Body of pancreas (tissue), 4 donors: Measurements from ENCODE around the gene TNRC6A. TPM values are rescaled to one million over a fixed set of nuclear protein-coding genes. Genes with fewer than 3 reads are reported as not detected.
"Not testable (repeated sequence)": the region's sequence is repeated elsewhere in the genome, so short reads cannot be mapped to it uniquely, and the experiment has no call there.

Experiments used
- ATAC-seq: fragments of 150-250 bp; one replicate; pipeline ENCODE4 v1.9.1; 2016
- DNase-seq, 4 donors: peaks; one replicate each; pipeline ENCODE4 v3.0.0-alpha.2; 2019
- H3K27ac ChIP-seq, 4 donors: fragments of 200-600 bp; sonication (generic); 1 replicate in 3 of 4; 2 replicates in 1 of 4; pipeline versions ENCODE4 v1.5.1 to v1.6.1; 2016 to 2019; ENCODE audit warnings: mild to moderate bottlenecking in 1 of 4, mixed read lengths in 1 of 4, moderate library complexity in 1 of 4
- H3K27me3 ChIP-seq, 2 donors: fragments of 200-600 bp; sonication (generic); one replicate each; pipeline ENCODE4 v1.6.0; 2016; ENCODE audit warnings: mild to moderate bottlenecking in 1 of 2
- H3K36me3 ChIP-seq, 2 donors: fragments of 200-600 bp; sonication (generic); replicated peaks in 1 of 2; 2 replicates each; pipeline ENCODE4 v1.5.1; 2016; ENCODE audit warnings: low read depth in 2 of 2; ENCODE audit not compliant: insufficient read depth in 1 of 2
- H3K4me1 ChIP-seq: fragments of 200-600 bp; sonication (generic); one replicate; pipeline ENCODE4 v1.6.0; 2016
- H3K4me3 ChIP-seq, 2 donors: fragments of 200-600 bp; sonication (generic); 1 replicate in 1 of 2; 2 replicates in 1 of 2; pipeline ENCODE4 v1.5.1; 2016 to 2019
- H3K9me3 ChIP-seq, 3 donors: fragments of 200-600 bp; sonication (generic); 1 replicate in 2 of 3; 2 replicates in 1 of 3; pipeline ENCODE4 v1.5.1; 2016
- CTCF ChIP-seq, 7 experiments: fragments of 450-650 bp in 4 of 7; fragments of 200-600 bp in 3 of 7; sonication (generic) in 3 of 7; IDR thresholded peaks; one replicate each; pipeline ENCODE4 v1.5.1; 2016 to 2019; ENCODE audit warnings: antibody characterized with exemption in 7 of 7
- POLR2A ChIP-seq, 3 donors: fragments of 450-650 bp; IDR thresholded peaks; one replicate each; pipeline ENCODE4 v1.6.1; 2016; ENCODE audit warnings: antibody characterized with exemption in 3 of 3, mild to moderate bottlenecking in 2 of 3
- WGBS, 2 donors: methylation state at CpG; one replicate each; pipeline ENCODE4 v1.1.5; 2017; 5-methylcytosine and 5-hydroxymethylcytosine counted together
- intact Hi-C: fragments of 100-400 bp; cut with DNase I; formaldehyde crosslinking; loops from one replicate; pipeline ENCODE4 v1.15.1; 2023
- total RNA-seq, 2 donors: library from RNA; depleted of rRNA; stranded (reverse); fragments of >200 nt; gene quantifications; one replicate each; pipeline ENCODE4 v1.1.0, GENCODE V29; 2016

TNRC6A gene
- total RNA-seq, 2 donors from 2014 or later, result 46.1 to 82.2 TPM

- H3K27ac ChIP-seq, result no peak overlapping the region
- no peaks in the 10 kb centered on the region for H3K27me3 ChIP-seq
- TF ChIP-seq CTCF (IDR thresholded peaks at IDR 0.05) (no peak), POLR2A (IDR thresholded peaks at IDR 0.05) (no peak)
- no peaks in the 10 kb centered on the region for H3K36me3 ChIP-seq
- no peak overlapping the region for H3K4me3 ChIP-seq
- ATAC-seq (no peak), DNase-seq (no peak)
- H3K9me3 ChIP-seq, result no peaks in the 10 kb centered on the region
- WGBS, 2 donors, result 72 to 74% methylated on average over 7 of the region's 7 CpGs
- intact Hi-C loops, result no loop called here
- H3K4me1 ChIP-seq, result peaks cover 15% of the 10 kb centered on the region
Measured at GRCh38 chr16:24839347-24839972, 110.0 kb downstream of the TNRC6A start.

- ATAC-seq (no peak), DNase-seq (no peak)
- no peaks in the 10 kb centered on the region for H3K27me3 ChIP-seq
- intact Hi-C loops, result no loop called here
- H3K9me3 ChIP-seq, result no peaks in the 10 kb centered on the region
- no peak for TF ChIP-seq POLR2A (IDR thresholded peaks at IDR 0.05)
- TF ChIP-seq CTCF (IDR thresholded peaks at IDR 0.05), result no peak
- no peaks in the 10 kb centered on the region for H3K36me3 ChIP-seq
- H3K4me1 ChIP-seq, result peaks cover 15% of the 10 kb centered on the region
- no peak overlapping the region for H3K4me3 ChIP-seq
- no peak overlapping the region for H3K27ac ChIP-seq
Measured at GRCh38 chr16:24841291-24841690, 111.8 kb downstream of the TNRC6A start.

- ATAC-seq, result no peak
Measured at GRCh38 chr16:24844101-24845030, 114.9 kb downstream of the TNRC6A start.

GRCh38 chr16:24845031-24845365 lies 115.5 kb downstream of the TNRC6A start:
- H3K27me3 ChIP-seq, H3K27ac ChIP-seq, H3K9me3 ChIP-seq, H3K4me3 ChIP-seq, H3K4me1 ChIP-seq, intact Hi-C loops, H3K36me3 ChIP-seq, DNase-seq, ATAC-seq: not testable (repeated sequence)
- WGBS, 2 donors, result 95 to 100% methylated on average over 2 of the region's 2 CpGs

More at GRCh38 chr16:24844101-24845030, 114.9 kb downstream of the TNRC6A start:
- Histone ChIP-seq H3K4me1 (peaks cover 3% of the 10 kb centered on the region), H3K4me3 (no peak overlapping the region), H3K27ac (no peak overlapping the region), H3K9me3 (no peaks in the 10 kb centered on the region), H3K36me3 (no peaks in the 10 kb centered on the region), H3K27me3 (no peaks in the 10 kb centered on the region)
- no peak for TF ChIP-seq CTCF (IDR thresholded peaks at IDR 0.05)
- DNase-seq, result no peak
- WGBS, 2 donors, result 72 to 78% methylated on average over 17 of the region's 17 CpGs
- intact Hi-C loops, result no loop called here

GRCh38 chr16:24845726-24846547 lies 116.5 kb downstream of the TNRC6A start, which contains the start of gene SLC5A11:
SLC5A11 (plus strand) TSS chr16:24845963; CDS start chr16:24858644, 12,681 bp downstream.
- H3K4me3 ChIP-seq, result no peak within 1 kb of the TSS
- no peaks in the 10 kb centered on the region for H3K4me1 ChIP-seq
- TF ChIP-seq POLR2A (IDR thresholded peaks at IDR 0.05) (no peak), CTCF (IDR thresholded peaks at IDR 0.05) (no peak)
- DNase-seq (no peak), ATAC-seq (no peak)
- WGBS, 2 donors, result 73 to 81% methylated on average over 19 to 21 of the region's 21 CpGs
- no peaks in the 10 kb centered on the region for H3K9me3 ChIP-seq
- intact Hi-C loops, result no loop called here
- no peaks in the 10 kb centered on the region for H3K36me3 ChIP-seq
- H3K27me3 ChIP-seq, result no peaks in the 10 kb centered on the region
- H3K27ac ChIP-seq, result no peak within 1 kb of the TSS
